Fibroblast of villous mesenchyme (primary cell): ENCODE results near the gene NR5A1. TPM values are rescaled to one million over a fixed set of nuclear protein-coding genes. Genes with fewer than 3 reads are reported as not detected.

Experiments
- DNase-seq: peaks from one replicate; pipeline ENCODE4 v3.0.0-alpha.2; 2010; ENCODE audit warnings: low read depth
- H3K4me3 ChIP-seq: 2 replicates; pipeline ENCODE4 v1.5.1; 2011; ENCODE audit warnings: low read depth, mild to moderate bottlenecking, low read length
- CTCF ChIP-seq: IDR thresholded peaks from 2 replicates; pipeline ENCODE4 v1.5.1; 2012; ENCODE audit warnings: low read depth, mild to moderate bottlenecking, low read length; ENCODE audit not compliant: insufficient read depth
- total RNA-seq: library from RNA; depleted of rRNA; stranded (reverse); fragments of >200 nt; gene quantifications from 2 replicates; pipeline ENCODE4 v1.2.3, GENCODE V29; 2012

The NR5A1 gene
- total RNA-seq, 1 donor, result not detected

- DNase-seq, result no peak
- no peak for TF ChIP-seq CTCF
- no peak overlapping the region for H3K4me3 ChIP-seq
Observed at GRCh38 chr9:124439686-124440243, 67.4 kb downstream of the NR5A1 start.

GRCh38 chr9:124439086-124439485, 68.1 kb downstream of the NR5A1 start:
- H3K4me3 ChIP-seq, result no peak overlapping the region
- no peak for TF ChIP-seq CTCF
- DNase-seq, result no peak

- DNase-seq, result no peak
- H3K4me3 ChIP-seq, result no peak overlapping the region
- TF ChIP-seq CTCF, result no peak
Observed at GRCh38 chr9:124438091-124438490, 69.1 kb downstream of the NR5A1 start.

GRCh38 chr9:124437086-124437485, 70.1 kb downstream of the NR5A1 start:
- no peak for TF ChIP-seq CTCF
- H3K4me3 ChIP-seq, result no peak overlapping the region
- DNase-seq, result no peak

GRCh38 chr9:124436320-124436719, 70.9 kb downstream of the NR5A1 start:
- no peak for TF ChIP-seq CTCF
- no peak for DNase-seq
- H3K4me3 ChIP-seq, result no peak overlapping the region

Other genes starting within 250 kb of the NR5A1 start
- 41.9 and 43.2 TPM in 2 replicates for gene NEK6, start 249.4 kb downstream of the NR5A1 start, total RNA-seq
- gene PSMB7, start 92.0 kb downstream of the NR5A1 start, total RNA-seq, result 133 and 143 TPM in 2 replicates
- gene ADGRD2, start 56.9 kb downstream of the NR5A1 start, total RNA-seq, result not detected in 2 replicates